Measurements from ENCODE around the gene GPR35.
A peak's percentile ranks its signal among the peaks of the same experiment; 100 is the strongest.
"Not testable (repeated sequence)": the region's sequence is repeated elsewhere in the genome, so short reads cannot be mapped to it uniquely, and the experiment has no call there.

The GPR35 gene

DNA sequence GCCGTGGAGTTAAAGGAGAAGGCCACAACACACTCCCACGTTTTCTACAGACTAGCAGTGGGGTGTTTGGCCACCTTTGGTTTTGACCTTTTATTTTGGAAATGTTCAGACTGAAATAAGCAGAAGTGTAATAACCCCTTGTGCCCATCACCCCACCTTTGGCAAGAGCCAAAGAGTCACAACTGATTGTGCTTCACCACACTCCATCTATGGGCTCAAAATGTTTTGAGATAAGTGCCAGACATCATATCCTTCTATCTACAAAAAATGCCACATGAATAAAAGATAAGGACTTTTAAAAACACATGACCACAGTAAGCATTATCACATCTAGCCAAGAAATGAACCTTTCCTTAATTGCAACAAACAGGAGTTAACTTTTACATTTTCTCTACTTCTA is 9.9 kb upstream of the GPR35 start:
- Histone ChIP-seq H3K27me3 (ENCODE audit: insufficient read depth, low read depth, severe bottlenecking) (no peaks in the 10 kb centered on the region), H3K9me3 (ENCODE audit: severe bottlenecking) (peaks cover 9% of the 10 kb centered on the region), H3K36me3 (no peaks in the 10 kb centered on the region), H3K4me3 (ENCODE audit: low read depth, low read length) (no peak overlapping the region), H3K27ac (no peak overlapping the region)
- TF ChIP-seq, protein P1, sequence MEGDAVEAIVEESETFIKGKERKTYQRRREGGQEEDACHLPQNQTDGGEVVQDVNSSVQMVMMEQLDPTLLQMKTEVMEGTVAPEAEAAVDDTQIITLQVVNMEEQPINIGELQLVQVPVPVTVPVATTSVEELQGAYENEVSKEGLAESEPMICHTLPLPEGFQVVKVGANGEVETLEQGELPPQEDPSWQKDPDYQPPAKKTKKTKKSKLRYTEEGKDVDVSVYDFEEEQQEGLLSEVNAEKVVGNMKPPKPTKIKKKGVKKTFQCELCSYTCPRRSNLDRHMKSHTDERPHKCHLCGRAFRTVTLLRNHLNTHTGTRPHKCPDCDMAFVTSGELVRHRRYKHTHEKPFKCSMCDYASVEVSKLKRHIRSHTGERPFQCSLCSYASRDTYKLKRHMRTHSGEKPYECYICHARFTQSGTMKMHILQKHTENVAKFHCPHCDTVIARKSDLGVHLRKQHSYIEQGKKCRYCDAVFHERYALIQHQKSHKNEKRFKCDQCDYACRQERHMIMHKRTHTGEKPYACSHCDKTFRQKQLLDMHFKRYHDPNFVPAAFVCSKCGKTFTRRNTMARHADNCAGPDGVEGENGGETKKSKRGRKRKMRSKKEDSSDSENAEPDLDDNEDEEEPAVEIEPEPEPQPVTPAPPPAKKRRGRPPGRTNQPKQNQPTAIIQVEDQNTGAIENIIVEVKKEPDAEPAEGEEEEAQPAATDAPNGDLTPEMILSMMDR (IDR thresholded peaks at IDR 0.05; ENCODE audit: low read depth, low read length), result no peak
- DNase-seq, result no peak

DNA sequence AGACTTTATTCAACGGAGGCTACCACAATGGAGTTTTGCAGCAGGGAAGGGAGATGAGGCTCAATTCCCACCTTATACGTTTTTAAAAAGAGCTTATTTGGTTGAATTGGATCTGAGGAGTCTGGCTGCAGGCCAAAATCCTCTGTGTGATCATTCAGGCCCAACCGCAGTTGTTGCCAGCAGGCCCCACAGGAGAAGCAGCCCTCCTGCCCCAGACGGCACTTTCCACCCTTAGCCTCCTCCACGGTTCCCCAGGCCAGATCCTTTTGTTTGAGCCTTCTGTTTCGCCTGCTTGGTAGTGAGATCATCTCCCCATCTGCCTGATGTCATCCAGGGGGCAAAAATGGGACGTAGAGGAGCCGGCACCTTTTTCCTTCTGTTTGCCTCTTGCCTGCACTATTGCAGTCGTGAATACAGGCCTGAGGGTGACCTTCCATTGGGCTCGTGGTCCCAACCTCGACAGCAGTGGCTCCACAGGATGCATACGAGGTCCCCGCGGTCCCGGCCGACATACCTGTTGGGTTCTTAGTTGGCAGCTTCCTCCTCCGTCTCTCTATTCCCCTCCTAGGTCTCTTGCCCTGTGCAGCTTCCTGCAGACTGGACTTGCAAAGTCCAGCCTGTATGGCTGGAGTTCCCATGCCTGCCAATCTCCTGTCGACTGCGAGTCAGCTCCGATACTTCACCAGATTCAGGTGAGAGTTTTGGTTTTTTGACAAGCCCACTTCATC is 9.3 kb upstream of the GPR35 start:
- no peak overlapping the region for H3K4me3 ChIP-seq (ENCODE audit: low read depth, low read length)
- TF ChIP-seq, protein P1 (IDR thresholded peaks at IDR 0.05; ENCODE audit: low read depth, low read length), result no peak
- H3K9me3 ChIP-seq (ENCODE audit: severe bottlenecking), result peaks cover 9% of the 10 kb centered on the region
- peak; percentile 2 for DNase-seq
- no peaks in the 10 kb centered on the region for H3K27me3 ChIP-seq (ENCODE audit: insufficient read depth, low read depth, severe bottlenecking)
- no peak overlapping the region for H3K27ac ChIP-seq
- no peaks in the 10 kb centered on the region for H3K36me3 ChIP-seq

DNA sequence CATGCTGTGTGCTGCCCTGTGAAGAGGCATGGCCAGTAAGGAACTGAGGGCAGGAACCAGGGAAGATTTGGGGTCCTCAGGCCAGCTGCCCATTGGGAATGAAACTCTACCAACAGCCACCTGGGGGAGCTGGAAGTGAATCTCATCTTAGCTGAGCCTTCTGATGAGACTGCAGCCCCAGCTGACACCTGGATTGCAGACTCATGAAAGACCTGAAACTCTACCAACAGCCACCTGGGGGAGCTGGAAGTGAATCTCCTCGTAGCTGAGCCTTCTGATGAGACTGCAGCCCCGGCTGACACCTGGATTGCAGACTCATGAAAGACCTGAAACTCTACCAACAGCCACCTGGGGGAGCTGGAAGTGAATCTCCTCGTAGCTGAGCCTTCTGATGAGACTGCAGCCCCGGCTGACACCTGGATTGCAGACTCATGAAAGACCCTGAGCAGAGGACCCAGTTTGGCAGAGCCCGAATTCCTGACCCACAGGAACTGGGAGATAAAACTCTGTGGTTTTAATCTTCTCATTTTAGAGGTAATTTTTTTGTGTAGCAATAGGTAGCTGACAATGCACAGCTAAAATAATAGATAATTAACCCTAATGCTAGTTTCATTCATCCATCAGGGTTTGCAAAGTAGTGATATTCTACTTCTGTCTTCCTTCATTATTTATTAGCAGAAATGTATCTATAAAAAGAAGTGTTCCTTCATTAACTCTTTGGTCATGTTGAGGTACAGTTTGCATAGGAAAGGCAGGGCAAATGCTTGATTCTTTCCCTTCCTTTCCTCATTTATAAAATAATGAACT is 8.2 kb upstream of the GPR35 start:
- not testable (repeated sequence) for H3K9me3 ChIP-seq (ENCODE audit: severe bottlenecking); H3K27me3 ChIP-seq (ENCODE audit: insufficient read depth, low read depth, severe bottlenecking); H3K4me3 ChIP-seq (ENCODE audit: low read depth, low read length); H3K27ac ChIP-seq; H3K36me3 ChIP-seq
- TF ChIP-seq, protein P1 (IDR thresholded peaks at IDR 0.05; ENCODE audit: low read depth, low read length), result peak; percentile 21
- DNase-seq, result peak; percentile 25

DNA sequence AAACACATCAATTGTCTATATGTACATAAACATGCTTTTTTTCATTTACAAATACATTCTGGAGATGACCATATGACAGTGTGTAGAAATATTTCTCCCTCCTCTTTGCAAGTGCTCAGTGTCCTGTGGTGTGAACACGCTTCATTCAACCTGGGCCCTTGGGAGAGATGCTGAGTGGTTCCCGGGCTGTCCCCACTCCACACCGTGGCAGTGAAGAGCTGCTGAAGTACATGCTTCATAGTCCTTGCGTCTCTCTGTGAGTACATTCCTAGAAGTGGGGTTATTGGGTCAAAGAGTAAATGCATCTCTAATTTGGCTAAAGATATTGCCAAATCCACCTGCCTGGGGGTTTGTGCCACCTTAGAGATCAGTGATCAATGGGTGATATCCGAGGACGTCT is 6.5 kb upstream of the GPR35 start:
- no peak for DNase-seq
- H3K27ac ChIP-seq, result no peak overlapping the region
- no peaks in the 10 kb centered on the region for H3K36me3 ChIP-seq
- H3K9me3 ChIP-seq (ENCODE audit: severe bottlenecking), result peaks cover 9% of the 10 kb centered on the region
- no peaks in the 10 kb centered on the region for H3K27me3 ChIP-seq (ENCODE audit: insufficient read depth, low read depth, severe bottlenecking)
- TF ChIP-seq, protein P1 (IDR thresholded peaks at IDR 0.05; ENCODE audit: low read depth, low read length), result no peak
- no peak overlapping the region for H3K4me3 ChIP-seq (ENCODE audit: low read depth, low read length)

DNA sequence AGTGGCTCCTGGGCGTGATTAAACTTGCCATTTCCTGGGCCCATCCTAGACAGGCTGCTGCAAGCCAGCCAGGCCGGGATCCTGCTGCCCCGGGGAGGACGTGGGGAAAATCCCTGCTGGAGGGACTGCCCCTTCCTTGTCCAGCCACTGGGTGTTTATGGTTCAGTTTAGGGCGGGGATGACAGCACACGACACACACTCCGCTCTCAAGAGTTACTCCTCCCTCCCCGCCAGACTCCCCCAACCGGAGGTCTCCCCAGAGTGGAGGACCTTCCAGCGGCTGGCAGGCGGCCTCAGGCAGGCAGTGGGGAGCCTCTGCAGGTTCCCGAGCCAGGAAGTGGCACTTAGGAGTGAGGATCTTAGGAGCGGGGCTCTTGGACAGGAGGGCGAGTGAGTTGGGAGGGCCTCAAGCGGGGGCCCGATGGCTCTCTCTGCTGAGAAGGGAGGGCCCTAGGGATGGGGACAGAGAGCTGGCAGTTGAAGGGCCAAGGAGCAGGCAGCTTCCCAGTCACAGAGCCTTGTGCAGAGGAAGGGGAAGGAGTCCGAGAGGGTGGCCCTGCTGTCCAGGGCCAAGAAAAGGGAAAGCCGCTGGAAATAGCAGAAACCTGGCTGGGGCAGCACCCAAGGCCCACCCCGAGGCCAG is 5.7 kb upstream of the GPR35 start:
- DNase-seq, result peak; percentile 3
- no peak overlapping the region for H3K27ac ChIP-seq
- peaks cover 9% of the 10 kb centered on the region for H3K9me3 ChIP-seq (ENCODE audit: severe bottlenecking)
- no peaks in the 10 kb centered on the region for H3K36me3 ChIP-seq
- no peaks in the 10 kb centered on the region for H3K27me3 ChIP-seq (ENCODE audit: insufficient read depth, low read depth, severe bottlenecking)
- TF ChIP-seq, protein P1 (IDR thresholded peaks at IDR 0.05; ENCODE audit: low read depth, low read length), result no peak
- no peak overlapping the region for H3K4me3 ChIP-seq (ENCODE audit: low read depth, low read length)

Measured in WERI-Rb-1 (cell line).